ENCODE measurements around the gene SLC10A7. TPM values are rescaled to one million over a fixed set of nuclear protein-coding genes. Genes with fewer than 3 reads are reported as not detected.

SLC10A7 gene
- total and polyA plus RNA-seq, 2 of the 8 experiments (the other 6 are each of a cell fraction or from before 2014, with no cell fraction given): 2.5 to 2.9 TPM

DNA sequence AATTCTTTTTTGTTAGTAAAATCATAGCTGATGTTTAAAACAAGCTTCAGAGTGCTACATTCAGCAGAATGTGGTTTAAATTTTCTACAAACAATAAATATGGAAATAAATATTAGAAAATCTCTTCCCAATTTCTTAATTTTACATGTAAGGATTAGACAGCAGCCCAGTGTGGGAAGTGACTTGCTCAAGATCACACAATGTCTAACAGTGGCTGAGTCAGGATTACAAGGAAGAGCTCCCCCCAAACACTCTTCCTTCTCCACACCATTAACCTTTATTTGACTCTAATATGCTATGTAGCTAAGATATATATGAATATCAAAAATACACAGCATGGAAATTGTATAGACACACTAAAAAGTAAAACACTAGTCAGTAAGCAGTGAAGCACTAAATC is 59.5 kb downstream of the SLC10A7 start:
- H2BK20ac ChIP-seq (ENCODE audit: low read length): no peak overlapping the region
- H2AFZ ChIP-seq (ENCODE audit: low read length): no peak overlapping the region
- H4K5ac ChIP-seq (ENCODE audit: insufficient read length, low read depth, low read length): no peak overlapping the region
- no peak overlapping the region for H3K9ac ChIP-seq (replicated peaks in 1 of 4; ENCODE audit: extremely low read depth in 1 of 4, low read depth in 3 of 4, low read length in 3 of 4)
- no peak overlapping the region for H3K18ac ChIP-seq (ENCODE audit: extremely low read depth, low read length)
- H3K79me1 ChIP-seq (ENCODE audit: low read depth, low read length): no peaks in the 10 kb centered on the region
- H3K9me3 ChIP-seq (ENCODE audit: insufficient read depth in 2 of 2, low read depth in 1 of 2, low read length in 1 of 2): no peaks in the 10 kb centered on the region
- H3K23me2 ChIP-seq (ENCODE audit: low read depth, low read length): no peaks in the 10 kb centered on the region
- H3K27me3 ChIP-seq (replicated peaks in 1 of 4; ENCODE audit: control insufficient read depth in 3 of 4, extremely low read depth in 1 of 4, insufficient read depth in 3 of 4, low read length in 3 of 4): no peaks in the 10 kb centered on the region
- no peaks in the 10 kb centered on the region for H3K79me2 ChIP-seq (ENCODE audit: control insufficient read depth in 1 of 2, insufficient read depth in 2 of 2, low read length in 2 of 2)
- H2BK120ac ChIP-seq (replicated peaks; ENCODE audit: low read depth, low read length): no peak overlapping the region
- no peaks in the 10 kb centered on the region for H3K36me3 ChIP-seq (ENCODE audit: control insufficient read depth in 2 of 4, insufficient read depth in 4 of 4, low read length in 3 of 4)
- no peak overlapping the region for H2BK5ac ChIP-seq (ENCODE audit: low read depth, low read length)
- H4K20me1 ChIP-seq (replicated peaks in 1 of 2; ENCODE audit: control insufficient read depth in 1 of 2, insufficient read depth in 2 of 2, low read length in 2 of 2): no peaks in the 10 kb centered on the region
- no peak overlapping the region for H3K56ac ChIP-seq (replicated peaks; ENCODE audit: insufficient read length, low read depth, low read length)
- FAIRE-seq (no peak), DNase-seq (ENCODE audit: low read depth in 1 of 2, low spot score in 2 of 2) (no peak)
- no peak overlapping the region for H3K27ac ChIP-seq (ENCODE audit: low read depth, low read length)
- H3K4me2 ChIP-seq (ENCODE audit: insufficient read depth in 1 of 2, low read depth in 2 of 2, low read length in 2 of 2): no peak overlapping the region
- no peak overlapping the region for H3K14ac ChIP-seq (ENCODE audit: insufficient read length)
- peaks cover 0 to 4% (median 1%) of the 10 kb centered on the region in 4 experiments; a peak in 1 of 7 replicates for H3K4me1 ChIP-seq (replicated peaks in 1 of 4; ENCODE audit: control insufficient read depth in 3 of 4, insufficient read depth in 4 of 4, low read length in 3 of 4)
- CTCF ChIA-PET (ENCODE audit: partially characterized antibody): interaction anchor here (0.7 kb wide), 1 partner anchor 19 kb away, joined by 3 read pairs; no protein-coding TSS in a partner anchor
- no peak overlapping the region for H3K4me3 ChIP-seq (ENCODE audit: extremely low read depth in 1 of 4, insufficient read depth in 2 of 4, low read depth in 3 of 4, low read length in 4 of 4)
- no peak overlapping the region for H2BK12ac ChIP-seq (ENCODE audit: low read depth, low read length)
- H2BK15ac ChIP-seq (ENCODE audit: low read length): no peak overlapping the region
- TF ChIP-seq, protein P1, sequence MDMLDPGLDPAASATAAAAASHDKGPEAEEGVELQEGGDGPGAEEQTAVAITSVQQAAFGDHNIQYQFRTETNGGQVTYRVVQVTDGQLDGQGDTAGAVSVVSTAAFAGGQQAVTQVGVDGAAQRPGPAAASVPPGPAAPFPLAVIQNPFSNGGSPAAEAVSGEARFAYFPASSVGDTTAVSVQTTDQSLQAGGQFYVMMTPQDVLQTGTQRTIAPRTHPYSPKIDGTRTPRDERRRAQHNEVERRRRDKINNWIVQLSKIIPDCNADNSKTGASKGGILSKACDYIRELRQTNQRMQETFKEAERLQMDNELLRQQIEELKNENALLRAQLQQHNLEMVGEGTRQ (IDR thresholded peaks at IDR 0.05; ENCODE audit: low read length): no peak
- no peak for TF ChIP-seq NANOG (IDR thresholded peaks at IDR 0.05; ENCODE audit: insufficient read depth, low read depth, low read length, poor library complexity, severe bottlenecking)
- TF ChIP-seq EZH2 (IDR thresholded peaks at IDR 0.05; ENCODE audit: low read depth, low read length, severe bottlenecking): no peak
- POLR2A ChIA-PET (ENCODE audit: partially characterized antibody): no interaction called here
- H3K23ac ChIP-seq (ENCODE audit: insufficient read length): no peak overlapping the region
- H2AK5ac ChIP-seq (ENCODE audit: low read depth, low read length): no peak overlapping the region
- H4K8ac ChIP-seq (ENCODE audit: extremely low read depth, insufficient read depth, low read length): no peak overlapping the region
- no peak overlapping the region for H4K91ac ChIP-seq (replicated peaks; ENCODE audit: insufficient read length, low read length)
- no peak overlapping the region for H3K4ac ChIP-seq (replicated peaks; ENCODE audit: insufficient read length, low read depth, low read length)
